HG03520 (cell line): ENCODE results near the gene CRYBB2.
"Not testable (repeated sequence)": the region's sequence is repeated elsewhere in the genome, so short reads cannot be mapped to it uniquely, and the experiment has no call there.

ENCODE experiments used
- ATAC-seq: cut with Tn5 transposase; IDR thresholded peaks from one replicate; pipeline ENCODE4 v1.9.1; 2021; ENCODE audit warnings: mild to moderate bottlenecking, moderate library complexity; ENCODE audit not compliant: unreplicated experiment

Gene CRYBB2

GRCh38 chr22:25232301-25232700 lies 12.9 kb downstream of the CRYBB2 start:
- no peak for ATAC-seq

DNA sequence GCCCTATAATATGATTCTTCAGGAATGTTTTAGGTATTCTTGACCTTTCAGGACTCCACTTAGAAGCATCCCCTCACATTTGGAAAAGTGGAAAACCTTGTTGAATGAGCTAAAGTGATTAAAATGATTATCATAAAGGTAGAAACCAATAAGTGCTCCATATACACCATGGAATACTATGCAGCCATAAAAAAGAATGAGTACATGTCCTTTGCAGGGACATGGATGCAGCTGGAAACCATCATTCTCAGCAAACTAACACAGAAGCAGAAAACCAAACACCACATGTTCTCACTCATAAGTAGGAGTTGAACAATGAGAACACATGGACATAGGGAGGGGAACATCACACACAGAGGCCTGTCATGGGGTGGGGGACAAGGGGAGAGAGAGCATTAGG lies 14.3 kb downstream of the CRYBB2 start:
- ATAC-seq = not testable (repeated sequence)

DNA sequence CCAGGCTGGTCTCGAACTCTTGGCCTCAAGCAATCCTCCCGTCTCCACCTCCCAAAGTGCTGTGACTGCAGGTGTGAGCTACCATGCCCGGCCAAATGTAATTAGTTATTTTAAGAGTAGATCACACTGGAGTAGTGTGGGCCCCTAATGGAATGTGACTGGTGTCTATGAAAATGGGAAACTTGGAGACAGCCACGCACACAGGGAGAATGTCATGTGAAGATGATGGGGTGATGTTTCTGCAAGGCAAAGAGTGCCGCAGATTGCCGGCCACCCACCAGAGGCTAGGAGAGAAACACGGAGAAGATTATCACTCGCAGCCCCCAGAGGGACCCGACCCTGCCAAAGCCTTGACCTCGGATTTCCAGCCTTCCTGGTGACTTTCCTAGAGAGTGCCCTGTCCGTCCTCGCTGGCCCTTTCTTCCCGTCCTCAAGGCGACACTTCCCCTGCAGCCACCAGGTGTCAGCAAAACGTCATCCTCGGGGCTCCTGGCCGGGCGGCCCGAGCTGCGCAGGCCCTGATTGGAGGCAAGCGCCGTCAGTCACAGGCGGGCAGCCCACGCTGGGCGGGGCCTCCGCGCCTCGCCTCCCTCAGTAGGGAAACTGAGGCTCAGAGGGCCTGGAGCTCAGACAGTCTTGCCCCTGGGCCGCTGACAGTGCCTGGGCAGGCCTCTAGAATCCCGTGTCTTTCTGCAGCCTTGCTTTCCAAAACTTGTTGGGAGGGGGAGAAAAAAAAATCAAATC lies 16.3 kb downstream of the CRYBB2 start:
- no peak for ATAC-seq

DNA sequence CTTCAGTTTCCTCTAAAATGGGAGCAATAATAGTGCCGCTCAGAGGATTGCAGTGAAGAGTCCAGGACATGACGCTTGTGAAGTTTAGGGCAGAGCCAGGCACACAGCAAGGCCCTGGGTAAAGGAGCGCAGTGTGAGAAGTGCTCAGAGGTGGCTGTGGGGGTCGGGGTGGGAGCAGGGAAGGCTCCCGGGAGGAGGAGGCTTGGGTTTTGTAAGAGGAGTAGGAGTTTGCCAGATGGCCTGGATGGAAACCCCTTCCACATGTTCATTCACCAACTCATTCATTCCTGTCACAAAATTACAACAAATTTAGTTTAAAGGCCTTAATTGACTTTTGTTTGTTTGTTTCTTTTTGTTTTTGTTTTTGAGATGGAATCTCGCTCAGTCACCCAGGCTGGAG lies 17.0 kb downstream of the CRYBB2 start:
- no peak for ATAC-seq

DNA sequence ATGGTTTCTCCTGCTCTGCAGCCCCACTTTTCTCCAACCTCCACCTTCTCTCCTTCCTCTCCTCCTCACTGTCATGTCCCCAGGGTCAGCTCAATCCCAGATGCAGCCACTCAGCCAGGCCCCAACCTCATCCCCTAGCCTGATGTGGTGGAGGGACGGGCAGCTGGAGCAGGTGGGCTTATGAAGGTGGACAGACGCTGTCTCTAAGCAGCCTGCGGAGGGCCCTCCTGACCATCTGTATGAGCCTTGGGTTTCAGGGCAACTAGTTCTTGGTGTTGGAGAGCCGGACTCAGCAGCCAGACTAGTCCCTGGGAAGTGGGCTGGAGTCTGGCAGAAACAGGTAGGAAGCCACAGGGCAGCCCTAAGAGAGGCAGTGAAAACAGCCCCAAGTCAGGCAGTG lies 18.1 kb downstream of the CRYBB2 start:
- no peak for ATAC-seq

DNA sequence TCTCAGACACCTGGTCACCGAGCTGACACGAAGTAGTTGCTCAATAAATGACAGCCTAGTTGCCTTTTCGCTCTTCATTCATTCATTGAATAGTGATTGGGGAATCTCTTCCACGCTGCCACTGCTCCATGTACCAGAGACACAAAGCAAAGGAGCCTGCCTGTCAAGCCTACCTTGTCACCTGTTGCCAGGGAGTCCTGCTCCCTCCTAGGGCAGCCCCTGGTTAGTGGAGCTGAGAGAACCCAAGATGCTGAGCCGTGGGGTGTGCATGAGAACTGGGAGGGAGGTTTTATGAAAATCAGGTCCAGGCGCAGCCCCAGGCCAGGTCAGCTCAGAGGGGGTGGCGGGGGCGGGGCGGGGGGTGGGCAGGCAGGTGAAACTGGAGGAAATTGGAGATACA lies 18.6 kb downstream of the CRYBB2 start:
- ATAC-seq = not testable (repeated sequence)

DNA sequence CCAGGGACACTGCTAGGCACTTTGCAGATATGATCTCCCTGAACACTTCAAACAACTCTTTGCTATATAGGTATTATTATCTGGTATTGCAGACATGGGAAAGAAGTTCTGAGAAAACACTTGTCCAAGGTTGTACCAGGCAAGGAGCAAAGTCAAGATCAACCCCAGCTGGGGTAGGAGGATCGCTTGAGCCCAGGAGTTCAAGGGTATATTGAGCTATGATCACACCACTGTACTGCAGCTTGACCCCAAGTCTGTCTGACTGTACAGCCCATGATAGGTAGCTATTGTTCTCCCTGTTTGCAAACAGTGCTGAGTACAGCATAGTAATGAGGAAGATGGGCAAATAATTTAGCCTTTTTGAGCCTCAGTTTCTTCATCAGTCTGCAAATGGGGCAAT lies 35.7 kb downstream of the CRYBB2 start:
- not testable (repeated sequence) for ATAC-seq

GRCh38 chr22:25267567-25267966 lies 48.1 kb downstream of the CRYBB2 start:
- not testable (repeated sequence) for ATAC-seq

DNA sequence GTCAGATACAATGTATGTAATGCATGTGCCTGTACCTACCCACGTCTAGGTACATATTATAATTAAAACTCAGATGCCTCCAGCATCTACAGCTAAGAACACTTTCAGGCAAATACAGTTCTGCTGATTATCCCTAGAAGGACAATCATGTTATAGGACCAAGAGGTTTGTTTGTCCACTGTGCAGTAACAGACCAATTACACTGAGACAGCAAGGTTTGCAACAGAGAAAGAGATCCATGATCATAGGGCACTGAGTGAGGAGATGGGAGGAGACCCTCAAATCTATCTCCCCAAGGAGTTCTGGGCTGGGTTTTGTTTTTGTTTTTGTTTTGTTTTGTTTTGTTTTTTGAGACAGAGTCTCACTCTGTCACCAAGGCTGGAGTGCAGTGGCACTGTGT lies 49.5 kb downstream of the CRYBB2 start:
- not testable (repeated sequence) for ATAC-seq

- ATAC-seq = not testable (repeated sequence)
Measured at GRCh38 chr22:25270061-25270460, 50.6 kb downstream of the CRYBB2 start.

- not testable (repeated sequence) for ATAC-seq
Measured at GRCh38 chr22:25273231-25273630, 53.8 kb downstream of the CRYBB2 start.

GRCh38 chr22:25273928-25274327 lies 54.5 kb downstream of the CRYBB2 start:
- ATAC-seq = not testable (repeated sequence)

GRCh38 chr22:25280118-25280517 lies 60.7 kb downstream of the CRYBB2 start:
- not testable (repeated sequence) for ATAC-seq
